ENCODE results near the gene PRSS48.

DNA sequence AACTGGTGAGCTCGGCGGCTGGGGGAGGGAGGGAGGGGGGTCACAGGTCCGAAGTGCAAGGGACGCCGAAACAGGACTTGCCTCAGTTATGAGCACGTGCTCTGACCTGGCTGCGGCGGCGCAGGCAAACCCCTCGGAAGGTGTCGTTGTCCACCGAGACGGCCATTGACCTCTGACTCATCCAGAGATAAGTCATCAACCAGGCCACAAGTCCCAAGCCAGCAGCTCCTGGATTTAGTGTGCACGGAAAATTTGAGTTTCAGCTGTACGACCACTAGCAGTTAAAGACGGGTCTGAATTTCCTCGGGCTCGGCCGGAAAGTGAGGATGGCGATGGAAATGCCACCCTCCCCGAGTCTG, 47.8 kb downstream of the PRSS48 start:
- TF ChIP-seq, protein P1, sequence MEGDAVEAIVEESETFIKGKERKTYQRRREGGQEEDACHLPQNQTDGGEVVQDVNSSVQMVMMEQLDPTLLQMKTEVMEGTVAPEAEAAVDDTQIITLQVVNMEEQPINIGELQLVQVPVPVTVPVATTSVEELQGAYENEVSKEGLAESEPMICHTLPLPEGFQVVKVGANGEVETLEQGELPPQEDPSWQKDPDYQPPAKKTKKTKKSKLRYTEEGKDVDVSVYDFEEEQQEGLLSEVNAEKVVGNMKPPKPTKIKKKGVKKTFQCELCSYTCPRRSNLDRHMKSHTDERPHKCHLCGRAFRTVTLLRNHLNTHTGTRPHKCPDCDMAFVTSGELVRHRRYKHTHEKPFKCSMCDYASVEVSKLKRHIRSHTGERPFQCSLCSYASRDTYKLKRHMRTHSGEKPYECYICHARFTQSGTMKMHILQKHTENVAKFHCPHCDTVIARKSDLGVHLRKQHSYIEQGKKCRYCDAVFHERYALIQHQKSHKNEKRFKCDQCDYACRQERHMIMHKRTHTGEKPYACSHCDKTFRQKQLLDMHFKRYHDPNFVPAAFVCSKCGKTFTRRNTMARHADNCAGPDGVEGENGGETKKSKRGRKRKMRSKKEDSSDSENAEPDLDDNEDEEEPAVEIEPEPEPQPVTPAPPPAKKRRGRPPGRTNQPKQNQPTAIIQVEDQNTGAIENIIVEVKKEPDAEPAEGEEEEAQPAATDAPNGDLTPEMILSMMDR (IDR thresholded peaks at IDR 0.05; ENCODE audit: low read length) = no peak
- TF ChIP-seq EZH2 (IDR thresholded peaks at IDR 0.05; ENCODE audit: borderline replicate concordance, low read length) = no peak

All from OCI-LY1 (cell line).